Tongue (tissue), 3 donors: ENCODE data around the gene OSBPL8. TPM values are rescaled to one million over a fixed set of nuclear protein-coding genes. Genes with fewer than 3 reads are reported as not detected.

Experiments used
- DNase-seq: peaks from one replicate; pipeline ENCODE4 v3.0.0-alpha.2; 2015
- small RNA-seq: library from RNA; depleted of rRNA; stranded (forward); fragments of <200 nt; gene quantifications from one replicate; pipeline ENCODE3, GENCODE V24; 2014; ENCODE audit warnings: low replicate concordance
- total RNA-seq: library from RNA; depleted of rRNA; stranded (reverse); fragments of >200 nt; gene quantifications from one replicate; pipeline ENCODE4 v1.2.3, GENCODE V29; 2014

Gene OSBPL8
- total RNA-seq, 1 donor from 2014 or later: 92.3 TPM

DNA sequence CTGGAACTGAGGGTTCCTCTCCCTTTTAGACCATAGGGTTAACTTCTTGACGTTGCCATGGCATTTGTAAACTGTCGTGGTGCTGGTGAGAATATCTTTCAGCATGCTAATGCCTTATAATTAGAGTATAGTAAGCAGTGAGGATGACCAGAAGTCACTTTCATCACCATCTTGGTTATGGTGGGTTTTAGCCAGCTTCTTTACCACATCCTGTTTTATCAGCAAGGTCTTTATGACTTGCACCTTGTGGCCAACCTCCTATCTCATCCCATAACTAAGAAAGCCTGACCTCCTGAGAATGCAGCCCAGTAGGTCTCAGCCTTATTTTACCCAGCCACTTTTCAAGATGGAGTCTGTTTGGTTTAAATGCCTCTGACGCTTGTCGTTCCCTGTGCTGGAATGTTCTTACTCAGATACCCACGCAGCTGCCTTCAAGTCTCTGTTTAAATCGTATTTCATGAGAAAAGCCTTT lies 255.5 kb downstream of the OSBPL8 start:
- DNase-seq: no peak

DNA sequence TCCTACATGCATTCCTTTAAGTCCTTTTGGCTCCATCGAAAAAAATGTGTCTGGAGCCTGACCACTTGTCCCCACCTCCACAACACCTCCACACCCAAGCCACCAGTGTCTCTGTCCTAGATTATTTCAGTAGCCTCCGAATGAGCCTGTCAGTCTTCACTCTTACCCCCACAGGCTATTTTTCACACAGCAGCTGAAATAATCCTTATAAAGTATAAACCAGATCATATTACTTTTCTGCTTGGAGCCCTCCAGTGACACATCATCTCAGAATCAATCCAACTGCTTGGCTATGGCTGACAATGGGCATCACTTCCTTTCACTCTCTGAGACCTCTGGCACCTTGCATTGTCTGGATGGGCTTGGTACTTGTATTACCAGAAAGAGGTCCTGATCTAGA lies 256.2 kb downstream of the OSBPL8 start:
- peak; percentile 31 for DNase-seq

Small RNAs within 50 kb of the gene (small RNA-seq; reads per million reads assigned to genes)
- gene RN7SKP172: not detected

Other genes starting within 250 kb of the OSBPL8 start
- 16.8 TPM for gene BBS10, start 211.4 kb downstream of the OSBPL8 start, total RNA-seq
- 88.0 TPM for gene ZDHHC17, start 204.3 kb upstream of the OSBPL8 start, total RNA-seq